Astrocyte (in vitro differentiated cells and primary cell): ENCODE results near the gene SPN. TPM values are rescaled to one million over a fixed set of nuclear protein-coding genes. Genes with fewer than 3 reads are reported as not detected.

ENCODE experiments used
- DNase-seq: peaks from one replicate; pipeline ENCODE4 v3.0.0-alpha.2; 2010; ENCODE audit warnings: low read depth
- FAIRE-seq: peaks from 2 replicates; lab custom pipeline; 2011; peaks lifted over from hg19 to GRCh38; lab: Jason Lieb, UNC
- H2AFZ ChIP-seq: 2 replicates; pipeline ENCODE4 v1.6.0; 2012; ENCODE audit warnings: low read depth, low read length, inconsistent platforms
- H3K27ac ChIP-seq: 2 replicates; pipeline ENCODE4 v1.5.1; 2011; ENCODE audit warnings: low read depth, low read length, inconsistent platforms
- H3K27me3 ChIP-seq: 2 replicates; pipeline ENCODE4 v1.6.0; 2011; ENCODE audit warnings: low read length, inconsistent platforms; ENCODE audit not compliant: insufficient read depth
- H3K36me3 ChIP-seq: 2 replicates; pipeline ENCODE4 v1.5.1; 2011; ENCODE audit warnings: low read length, inconsistent platforms; ENCODE audit not compliant: insufficient read depth
- H3K4me1 ChIP-seq: 2 replicates; pipeline ENCODE4 v1.5.1; 2011; ENCODE audit warnings: low read length, inconsistent platforms; ENCODE audit not compliant: insufficient read depth
- H3K4me2 ChIP-seq: 2 replicates; pipeline ENCODE4 v1.6.0; 2012; ENCODE audit warnings: low read length, inconsistent platforms
- H3K4me3 ChIP-seq: 2 replicates; pipeline ENCODE4 v1.5.1; 2011; ENCODE audit warnings: low read depth, mild to moderate bottlenecking, low read length, inconsistent platforms; ENCODE audit not compliant: insufficient read depth
- H3K79me2 ChIP-seq: 2 replicates; pipeline ENCODE4 v1.6.0; 2012; ENCODE audit warnings: mild to moderate bottlenecking, low read length, inconsistent platforms; ENCODE audit not compliant: insufficient read depth
- H3K9ac ChIP-seq: 2 replicates; pipeline ENCODE4 v1.6.0; 2012; ENCODE audit warnings: mild to moderate bottlenecking, low read length, inconsistent platforms
- H3K9me3 ChIP-seq: 2 replicates; pipeline ENCODE4 v1.5.1; 2012; ENCODE audit warnings: low read depth, mild to moderate bottlenecking, low read length, inconsistent platforms; ENCODE audit not compliant: insufficient read depth
- H4K20me1 ChIP-seq: 2 replicates; pipeline ENCODE4 v1.6.0; 2012; ENCODE audit warnings: low read length, inconsistent platforms; ENCODE audit not compliant: insufficient read depth
- H3K27ac Mint-ChIP-seq: one replicate; pipeline ENCODE4 v1.8.0; 2021; ENCODE audit warnings: mild to moderate bottlenecking, mixed read lengths; ENCODE audit not compliant: unreplicated experiment
- H3K27me3 Mint-ChIP-seq: one replicate; pipeline ENCODE4 v1.8.0; 2021; ENCODE audit warnings: low read depth, mixed read lengths; ENCODE audit not compliant: unreplicated experiment
- H3K36me3 Mint-ChIP-seq: one replicate; pipeline ENCODE4 v1.8.0; 2021; ENCODE audit warnings: low read depth, mixed read lengths; ENCODE audit not compliant: unreplicated experiment
- H3K4me1 Mint-ChIP-seq: one replicate; pipeline ENCODE4 v1.8.0; 2021; ENCODE audit warnings: low read depth, mixed read lengths; ENCODE audit not compliant: unreplicated experiment
- H3K4me3 Mint-ChIP-seq: one replicate; pipeline ENCODE4 v1.8.0; 2021; ENCODE audit warnings: mild to moderate bottlenecking, moderate library complexity, mixed read lengths; ENCODE audit not compliant: unreplicated experiment
- H3K9me3 Mint-ChIP-seq: one replicate; pipeline ENCODE4 v1.8.0; 2021; ENCODE audit warnings: mild to moderate bottlenecking, mixed read lengths; ENCODE audit not compliant: unreplicated experiment
- CTCF ChIP-seq: IDR thresholded peaks from 2 replicates; pipeline ENCODE4 v1.5.1; 2011; ENCODE audit warnings: low read depth, mild to moderate bottlenecking, inconsistent platforms, low read length, moderate library complexity; ENCODE audit not compliant: insufficient read depth
- EZH2 ChIP-seq: IDR thresholded peaks from 2 replicates; pipeline ENCODE4 v1.6.1; 2012; ENCODE audit warnings: mild to moderate bottlenecking, low read length, inconsistent platforms; ENCODE audit not compliant: insufficient read depth
- total RNA-seq: library from RNA; stranded (reverse); gene quantifications from 2 replicates; pipeline ENCODE4 v1.2.1, GENCODE V29; 2021

SPN gene
- total RNA-seq, 1 donor from 2014 or later, result 0.07 TPM

GRCh38 chr16:29663807-29664090, 702 bp downstream of the SPN start:
- Histone ChIP-seq H4K20me1 (no peaks in the 10 kb centered on the region), H3K79me2 (no peaks in the 10 kb centered on the region), H2AFZ (no peak overlapping the region), H3K4me3 (no peak overlapping the region), H3K36me3 (no peaks in the 10 kb centered on the region), H3K4me2 (no peak overlapping the region), H3K4me1 (no peaks in the 10 kb centered on the region), H3K27me3 (no peaks in the 10 kb centered on the region), H3K9me3 (no peaks in the 10 kb centered on the region), H3K27ac (no peak overlapping the region), H3K9ac (no peak overlapping the region)
- no peak overlapping the region for H3K27ac Mint-ChIP-seq
- H3K27me3 Mint-ChIP-seq, result peaks cover 8% of the 10 kb centered on the region
- H3K4me1 Mint-ChIP-seq, result peaks cover 8% of the 10 kb centered on the region
- H3K36me3 Mint-ChIP-seq, result no peaks in the 10 kb centered on the region
- no peaks in the 10 kb centered on the region for H3K9me3 Mint-ChIP-seq
- H3K4me3 Mint-ChIP-seq, result no peak overlapping the region
- no peak for TF ChIP-seq CTCF
- no peak for TF ChIP-seq EZH2
- DNase-seq (no peak), FAIRE-seq (no peak)

GRCh38 chr16:29664091-29664921, 1.3 kb downstream of the SPN start:
- H3K4me1 Mint-ChIP-seq, result peaks cover 7% of the 10 kb centered on the region
- TF ChIP-seq EZH2, result no peak
- TF ChIP-seq CTCF, result no peak
- H3K9me3 Mint-ChIP-seq, result no peaks in the 10 kb centered on the region
- Histone ChIP-seq H3K27me3 (no peaks in the 10 kb centered on the region), H3K4me2 (no peak overlapping the region), H3K9ac (no peak overlapping the region), H3K27ac (no peak overlapping the region), H3K9me3 (no peaks in the 10 kb centered on the region), H3K79me2 (no peaks in the 10 kb centered on the region), H3K4me1 (no peaks in the 10 kb centered on the region), H2AFZ (no peak overlapping the region), H4K20me1 (no peaks in the 10 kb centered on the region), H3K4me3 (no peak overlapping the region), H3K36me3 (no peaks in the 10 kb centered on the region)
- peaks cover 7% of the 10 kb centered on the region for H3K27me3 Mint-ChIP-seq
- no peak overlapping the region for H3K4me3 Mint-ChIP-seq
- no peak for DNase-seq
- FAIRE-seq, result no peak
- H3K27ac Mint-ChIP-seq, result peak overlapping the region; percentile 47
- H3K36me3 Mint-ChIP-seq, result no peaks in the 10 kb centered on the region
